ENCODE data around the gene VWF.

GRCh38 chr12:5960783-5961182 lies 163.7 kb downstream of the VWF start:
- TF ChIP-seq CTCF (conservative IDR thresholded peaks at IDR 0.05; ENCODE audit: low read depth, low read length), result no peak
- no peak for TF ChIP-seq SMC3 (IDR thresholded peaks at IDR 0.05; ENCODE audit: low read depth, low read length)
- TF ChIP-seq ELK1 (IDR thresholded peaks at IDR 0.05; ENCODE audit: borderline replicate concordance, low read depth, low read length), result no peak
- TF ChIP-seq MAFK (IDR thresholded peaks at IDR 0.05; ENCODE audit: low read depth, low read length), result no peak
- no peak for TF ChIP-seq POLR2A (IDR thresholded peaks at IDR 0.05; ENCODE audit: low read depth, low read length)

Measured in IMR-90 (cell line).